ENCODE results near the gene PADI2.

DNA sequence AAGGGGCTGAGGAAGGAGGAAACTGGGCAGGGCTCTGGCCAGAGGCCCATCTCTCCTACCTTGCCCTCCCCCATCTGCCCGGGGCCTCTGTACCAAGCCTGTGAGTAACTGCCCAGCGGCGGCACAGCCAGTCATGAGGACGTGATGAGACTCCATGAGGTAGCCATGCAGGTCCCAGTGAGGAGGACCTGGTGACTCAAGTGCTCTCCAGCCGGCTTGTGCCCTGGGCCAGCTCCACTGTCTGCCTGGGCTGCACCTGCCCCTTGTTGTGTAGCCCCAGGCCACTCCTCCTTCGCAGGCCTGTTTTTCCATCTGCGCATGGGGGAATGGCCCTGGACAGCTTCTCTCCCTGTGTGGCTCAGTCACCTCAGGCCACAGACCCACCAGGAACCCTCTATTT lies 43.7 kb upstream of the PADI2 start:
- no peak for TF ChIP-seq RFX5 (IDR thresholded peaks at IDR 0.05; ENCODE audit: borderline replicate concordance, low read depth, low read length)
- TF ChIP-seq, protein P1, sequence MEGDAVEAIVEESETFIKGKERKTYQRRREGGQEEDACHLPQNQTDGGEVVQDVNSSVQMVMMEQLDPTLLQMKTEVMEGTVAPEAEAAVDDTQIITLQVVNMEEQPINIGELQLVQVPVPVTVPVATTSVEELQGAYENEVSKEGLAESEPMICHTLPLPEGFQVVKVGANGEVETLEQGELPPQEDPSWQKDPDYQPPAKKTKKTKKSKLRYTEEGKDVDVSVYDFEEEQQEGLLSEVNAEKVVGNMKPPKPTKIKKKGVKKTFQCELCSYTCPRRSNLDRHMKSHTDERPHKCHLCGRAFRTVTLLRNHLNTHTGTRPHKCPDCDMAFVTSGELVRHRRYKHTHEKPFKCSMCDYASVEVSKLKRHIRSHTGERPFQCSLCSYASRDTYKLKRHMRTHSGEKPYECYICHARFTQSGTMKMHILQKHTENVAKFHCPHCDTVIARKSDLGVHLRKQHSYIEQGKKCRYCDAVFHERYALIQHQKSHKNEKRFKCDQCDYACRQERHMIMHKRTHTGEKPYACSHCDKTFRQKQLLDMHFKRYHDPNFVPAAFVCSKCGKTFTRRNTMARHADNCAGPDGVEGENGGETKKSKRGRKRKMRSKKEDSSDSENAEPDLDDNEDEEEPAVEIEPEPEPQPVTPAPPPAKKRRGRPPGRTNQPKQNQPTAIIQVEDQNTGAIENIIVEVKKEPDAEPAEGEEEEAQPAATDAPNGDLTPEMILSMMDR (IDR thresholded peaks at IDR 0.05; ENCODE audit: control extremely low read depth in 1 of 3, insufficient read depth in 1 of 3, low read depth in 1 of 3, low read length in 3 of 3) = no peak
- TF ChIP-seq SP1 (IDR thresholded peaks at IDR 0.05; ENCODE audit: low read depth, low read length) = no peak
- TF ChIP-seq SP2 (IDR thresholded peaks at IDR 0.05; ENCODE audit: low read length) = no peak
- no peak for TF ChIP-seq HDAC2 (IDR thresholded peaks at IDR 0.05; ENCODE audit: borderline replicate concordance in 1 of 2, low read depth in 2 of 2, low read length in 2 of 2)
- no peak for TF ChIP-seq TAF1 (IDR thresholded peaks at IDR 0.05; ENCODE audit: low read depth, low read length)
- TF ChIP-seq RNF2 (IDR thresholded peaks at IDR 0.05; ENCODE audit: borderline replicate concordance, low read depth, low read length, missing control alignments, poor library complexity, severe bottlenecking) = no peak
- TF ChIP-seq GTF2F1 (IDR thresholded peaks at IDR 0.05; ENCODE audit: borderline replicate concordance, low read depth, low read length) = no peak
- TF ChIP-seq RXRA (IDR thresholded peaks at IDR 0.05; ENCODE audit: insufficient read depth, low read depth, low read length) = no peak
- TF ChIP-seq TEAD4 (IDR thresholded peaks at IDR 0.05; ENCODE audit: low read depth, low read length) = no peak
- no peak for TF ChIP-seq POLR2AphosphoS5 (IDR thresholded peaks at IDR 0.05; ENCODE audit: low read depth, low read length)
- TF ChIP-seq KDM1A (IDR thresholded peaks at IDR 0.05; ENCODE audit: borderline replicate concordance, low read length) = no peak
